AG09319 (cell line): ENCODE data around the gene XYLT1.

Experiments used
- DNase-seq: peaks from one replicate; pipeline ENCODE4 v3.0.0-alpha.2; 2010; ENCODE audit warnings: low read depth; ENCODE audit errors: extremely low read depth
- CTCF ChIP-seq: IDR thresholded peaks from 2 replicates; pipeline ENCODE4 v1.5.1; 2011; ENCODE audit warnings: low read depth, mild to moderate bottlenecking, inconsistent platforms, low read length, moderate library complexity

XYLT1 gene

GRCh38 chr16:17078931-17079631, 391.7 kb downstream of the XYLT1 start:
- DNase-seq: no peak
- no peak for TF ChIP-seq CTCF

- no peak for DNase-seq
- no peak for TF ChIP-seq CTCF
Observed at GRCh38 chr16:17076818-17077498, 393.8 kb downstream of the XYLT1 start.

GRCh38 chr16:17076092-17076754, 394.5 kb downstream of the XYLT1 start:
- no peak for TF ChIP-seq CTCF
- no peak for DNase-seq

GRCh38 chr16:17072104-17072503, 398.7 kb downstream of the XYLT1 start:
- TF ChIP-seq CTCF: no peak
- DNase-seq: no peak

GRCh38 chr16:17070882-17071592, 399.7 kb downstream of the XYLT1 start:
- no peak for TF ChIP-seq CTCF
- no peak for DNase-seq

GRCh38 chr16:17069681-17070080, 401.1 kb downstream of the XYLT1 start:
- no peak for DNase-seq
- TF ChIP-seq CTCF: no peak
